Thyroid gland (tissue), 4 donors: ENCODE data around the gene LRCH1.

ENCODE experiments used
- CTCF ChIP-seq, 6 experiments: fragments of 200-600 bp in 3 of 6; fragments of 450-650 bp in 3 of 6; sonication (generic) in 3 of 6; IDR thresholded peaks; one replicate each; pipeline ENCODE4 v1.5.1; 2016 to 2019; ENCODE audit warnings: antibody characterized with exemption in 6 of 6, mild to moderate bottlenecking in 2 of 6, inconsistent platforms in 1 of 6, moderate library complexity in 1 of 6
- POLR2A ChIP-seq, 2 donors: fragments of 450-650 bp; IDR thresholded peaks; one replicate each; pipeline ENCODE4 v1.6.1; 2017; ENCODE audit warnings: antibody characterized with exemption in 2 of 2, mild to moderate bottlenecking in 2 of 2, moderate library complexity in 1 of 2

DNA sequence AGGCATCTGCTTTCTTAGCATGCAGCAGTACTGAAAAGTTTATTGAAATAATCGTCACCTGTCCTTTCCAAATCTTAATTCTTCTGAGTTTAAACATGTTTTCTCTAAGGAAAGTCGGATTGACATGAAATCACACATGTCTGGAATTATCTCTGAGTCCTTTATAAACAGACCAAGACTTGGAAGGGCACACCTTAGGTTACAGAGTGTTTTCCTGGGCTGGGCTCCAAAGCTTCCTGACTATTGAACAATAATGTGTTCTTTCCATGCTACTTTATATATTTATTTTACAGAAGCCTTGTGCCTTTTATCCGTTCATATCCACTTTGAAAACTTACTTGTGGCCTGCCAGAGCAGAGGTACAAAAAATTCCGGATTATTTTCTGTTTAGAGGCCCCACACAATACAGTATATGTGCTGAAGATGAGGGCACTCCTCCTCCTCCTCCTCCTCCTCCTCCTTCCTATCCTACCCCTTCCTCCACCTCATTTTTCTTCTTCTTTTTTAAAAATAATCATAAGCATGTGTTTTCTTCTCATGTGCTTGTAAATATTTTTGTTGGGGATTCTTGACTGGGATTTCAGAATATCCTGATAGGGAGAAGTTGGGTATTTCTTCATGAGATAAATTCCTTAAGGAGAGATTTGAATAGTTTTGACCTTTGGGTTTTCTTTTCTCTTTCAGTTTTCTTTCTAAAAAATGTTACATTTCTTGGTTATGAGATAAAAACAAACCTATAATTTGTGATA, 52.3 kb downstream of the LRCH1 start:
- TF ChIP-seq CTCF (IDR thresholded peaks at IDR 0.05) (no peak), POLR2A (IDR thresholded peaks at IDR 0.05) (no peak)
